CD4-positive, alpha-beta T cell treated with Interleukin-6 for 4 hours (primary cell): ENCODE results near the gene FOXA2.

ENCODE experiments used
- DNase-seq: peaks from one replicate; pipeline ENCODE4 v3.0.0-alpha.2; 2020; ENCODE audit warnings: mixed read lengths

Gene FOXA2

GRCh38 chr20:22583773-22584521, 425 bp downstream of the FOXA2 start:
- no peak for DNase-seq

GRCh38 chr20:22582964-22583772, 1.2 kb downstream of the FOXA2 start:
- DNase-seq = no peak

- no peak for DNase-seq
These were observed 1.9 kb downstream of the FOXA2 start for GRCh38 chr20:22582386-22582963.

DNA sequence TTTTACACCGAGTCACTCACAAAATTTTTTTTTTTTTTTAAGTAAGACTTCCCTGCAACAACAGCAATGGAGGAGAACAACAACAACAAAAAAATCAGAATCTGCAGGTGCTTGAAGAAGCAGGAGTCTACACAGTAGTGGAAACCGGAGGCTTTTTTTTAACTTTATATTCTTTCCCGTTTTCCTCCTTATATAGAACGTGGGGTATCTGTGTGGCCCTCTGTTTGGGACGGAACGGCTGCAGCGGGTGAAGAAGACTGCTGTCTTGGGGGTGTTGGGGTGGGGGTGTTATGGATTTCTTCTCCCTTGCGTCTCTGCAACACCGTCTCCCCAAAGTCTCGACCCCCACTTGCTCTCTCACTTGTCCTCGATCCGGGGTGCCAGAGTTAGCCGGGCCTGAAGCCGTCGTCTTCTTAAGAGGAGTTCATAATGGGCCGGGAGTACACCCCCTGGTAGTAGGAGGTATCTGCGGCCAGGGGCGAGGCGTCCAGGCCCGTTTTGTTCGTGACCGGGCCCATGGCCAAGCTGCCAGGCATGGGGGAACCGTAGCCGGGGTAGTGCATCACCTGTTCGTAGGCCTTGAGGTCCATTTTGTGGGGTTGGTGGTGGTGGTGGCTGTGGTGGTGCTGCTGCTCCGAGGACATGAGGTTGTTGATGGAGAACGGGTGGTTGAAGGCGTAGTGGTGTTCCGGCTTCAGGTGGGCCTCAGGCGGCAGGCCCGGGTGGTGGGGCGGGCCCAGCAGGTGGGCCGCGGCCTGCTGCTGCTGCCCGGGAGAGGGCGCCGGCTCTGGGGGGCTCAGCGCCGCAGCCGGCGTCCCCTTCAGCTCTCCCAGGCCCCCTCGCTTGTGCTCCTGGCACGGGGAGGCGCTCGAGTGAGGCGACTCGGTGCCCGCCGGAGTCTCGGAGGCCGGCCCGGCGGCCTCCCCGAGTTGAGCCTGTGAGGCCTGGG, 2.7 kb downstream of the FOXA2 start:
- no peak for DNase-seq

DNA sequence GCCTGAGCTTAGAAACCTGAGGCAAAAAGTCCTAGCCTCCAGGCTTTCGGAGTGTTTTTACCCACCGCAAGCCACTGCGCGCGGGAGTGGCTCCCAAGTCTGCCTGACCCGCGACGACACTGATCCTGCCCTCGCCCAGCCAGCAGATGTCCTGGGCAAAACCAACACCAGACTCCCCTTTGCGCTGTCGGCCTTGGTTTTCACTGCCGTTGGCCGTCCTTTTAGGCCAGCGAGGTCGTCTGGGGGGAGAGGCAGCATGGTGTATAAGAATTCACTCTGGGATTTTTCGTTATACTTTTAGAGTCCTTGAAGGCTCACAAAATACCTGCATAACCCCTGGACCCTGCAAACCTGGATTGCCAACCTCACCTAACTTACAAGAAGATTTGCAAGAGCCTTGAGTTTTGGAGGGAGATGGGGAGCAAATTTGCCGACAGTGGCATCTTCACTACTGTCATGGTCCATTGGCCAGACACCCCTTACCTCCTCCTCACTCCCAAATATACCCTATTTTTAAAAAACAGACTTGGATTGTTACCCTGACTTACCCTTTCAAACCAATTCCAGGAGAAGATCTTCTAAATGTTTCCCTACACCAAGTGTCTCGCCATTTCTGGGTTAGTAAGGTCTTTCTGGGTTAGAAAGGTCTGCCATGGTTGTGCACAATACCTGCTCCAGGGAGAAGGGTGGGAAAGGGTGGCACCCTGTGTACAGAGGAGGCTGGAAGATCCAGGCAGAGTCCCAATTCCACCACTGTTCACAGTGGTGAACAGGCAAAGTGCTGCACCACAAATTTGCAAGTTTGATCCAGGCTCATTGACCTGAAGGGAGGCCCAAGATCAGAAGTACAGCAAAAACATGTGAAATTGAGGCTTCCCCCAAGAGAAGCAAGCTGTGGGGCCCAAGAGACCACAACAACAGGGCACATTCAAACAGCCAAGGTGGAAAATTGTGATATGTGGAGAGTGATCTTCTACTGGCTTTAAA, 4.4 kb downstream of the FOXA2 start:
- DNase-seq = no peak

- DNase-seq = no peak
These were observed 5.3 kb downstream of the FOXA2 start for GRCh38 chr20:22579119-22579427.

DNA sequence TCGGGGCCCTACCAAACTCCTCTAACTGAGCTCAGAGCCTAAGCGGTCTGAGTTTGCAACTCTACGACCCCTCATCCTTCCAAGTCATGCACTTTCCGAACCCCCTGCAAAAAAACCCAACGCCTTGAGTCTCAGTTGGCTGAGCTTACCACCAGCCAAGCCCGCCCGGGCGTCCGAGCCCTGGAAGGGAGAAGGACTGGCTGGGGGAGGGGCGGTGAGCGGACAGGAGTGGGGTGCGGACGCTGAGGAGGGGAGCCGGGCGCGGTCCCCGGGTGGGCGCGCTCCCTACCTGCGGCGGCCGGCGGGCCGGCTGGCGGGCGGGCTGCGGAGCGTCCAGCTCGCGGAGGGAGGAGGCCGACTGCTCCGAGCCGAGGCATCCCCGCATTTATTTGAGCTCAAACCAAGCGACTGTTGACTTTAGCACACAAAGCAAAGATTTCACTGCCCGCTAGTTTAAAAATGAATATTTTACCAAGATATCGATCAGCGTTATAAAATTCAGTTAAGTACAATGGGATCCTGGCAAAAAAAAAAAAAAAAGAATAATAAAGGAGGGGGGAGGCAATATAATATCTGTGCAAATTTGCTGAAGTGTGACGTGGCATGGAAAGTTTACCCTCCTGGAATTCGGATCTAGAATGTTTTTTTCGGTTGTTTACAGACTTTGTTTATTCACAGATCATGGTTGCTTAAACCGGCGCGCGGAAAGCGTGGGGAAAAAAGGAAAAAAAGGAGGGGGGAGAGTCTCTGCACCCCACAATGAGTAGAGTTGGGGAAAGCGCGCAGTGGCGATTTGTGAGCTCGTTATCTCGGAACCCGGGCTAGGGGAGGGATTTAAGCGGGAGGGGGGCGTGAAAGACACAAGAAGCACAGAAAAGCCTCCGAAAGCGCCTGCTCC, 5.9 kb downstream of the FOXA2 start:
- no peak for DNase-seq

- DNase-seq = no peak
These were observed 6.7 kb downstream of the FOXA2 start for GRCh38 chr20:22577515-22578220.

GRCh38 chr20:22576733-22577514, 7.4 kb downstream of the FOXA2 start:
- no peak for DNase-seq

GRCh38 chr20:22576273-22576672, 8.1 kb downstream of the FOXA2 start:
- no peak for DNase-seq

- DNase-seq = no peak
These were observed 8.6 kb downstream of the FOXA2 start for GRCh38 chr20:22575737-22576136.

GRCh38 chr20:22575087-22575721, 9.2 kb downstream of the FOXA2 start:
- no peak for DNase-seq

- DNase-seq = no peak
These were observed 9.8 kb downstream of the FOXA2 start for GRCh38 chr20:22574545-22575086.

DNA sequence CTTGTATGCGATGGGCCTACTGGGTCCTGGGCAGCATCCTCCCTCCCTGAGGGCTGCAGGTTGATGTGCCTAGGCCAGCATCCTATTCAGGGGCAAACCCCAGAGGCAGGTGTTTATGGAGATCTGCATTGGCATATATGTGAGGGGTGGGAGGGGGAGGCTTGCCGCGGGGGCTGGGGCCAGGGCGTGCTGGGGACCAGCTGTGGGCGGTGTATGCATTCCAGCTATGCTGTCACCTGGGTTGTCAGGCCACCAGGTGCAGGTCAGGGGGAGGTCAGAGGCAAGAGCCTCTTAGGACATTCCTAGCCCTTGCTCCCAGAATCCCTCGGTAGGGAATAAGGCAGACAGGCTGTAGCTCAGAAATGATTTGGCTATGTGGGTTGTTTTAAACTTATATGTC, 11.9 kb downstream of the FOXA2 start:
- DNase-seq = no peak

DNA sequence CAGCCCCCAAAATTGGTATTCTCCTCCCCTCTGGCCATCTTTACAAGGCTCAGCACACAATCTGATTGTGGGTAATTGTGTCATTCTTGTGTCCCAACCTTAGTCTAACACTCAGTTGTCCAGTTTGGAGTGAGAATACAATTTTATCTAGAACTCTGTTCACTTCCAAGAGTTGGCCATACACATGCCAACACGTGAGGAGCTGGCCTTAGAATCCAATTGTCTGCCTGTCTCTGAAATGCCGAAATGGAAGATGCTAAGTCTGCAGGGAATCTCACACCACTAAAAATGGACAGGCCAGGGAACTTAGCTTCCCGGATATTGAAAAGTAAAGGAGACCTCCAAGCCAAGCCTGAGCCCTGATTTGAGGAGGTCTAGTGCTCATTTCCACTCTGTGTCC, 12.3 kb downstream of the FOXA2 start:
- DNase-seq = no peak

- DNase-seq = no peak
These were observed 15.0 kb downstream of the FOXA2 start for GRCh38 chr20:22569353-22569752.

DNA sequence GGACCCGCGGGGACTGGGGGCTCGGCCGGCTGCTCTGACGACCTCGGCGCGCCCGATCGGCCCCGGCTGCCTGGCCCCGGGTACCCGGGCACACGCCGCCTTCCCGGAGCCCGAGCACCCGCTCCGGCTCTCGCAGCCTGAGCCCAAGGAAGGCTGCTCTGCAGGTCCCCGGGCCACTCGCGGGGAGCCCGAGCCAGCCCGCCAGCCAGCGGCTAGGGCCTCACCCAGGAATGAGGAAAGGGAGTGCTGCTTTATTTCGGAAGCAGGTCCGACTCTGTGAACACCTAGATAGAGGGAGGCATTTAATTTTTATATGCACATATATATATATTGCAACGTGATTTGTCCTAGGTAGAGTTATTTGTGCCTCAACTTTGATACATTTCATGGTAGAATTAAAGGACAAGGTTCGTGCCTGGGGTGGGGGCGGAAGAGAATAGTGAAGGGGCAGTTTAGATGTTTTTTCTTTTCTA, 15.5 kb downstream of the FOXA2 start:
- no peak for DNase-seq
